GM10248 (cell line): ENCODE results near the gene CRYBA4.

ENCODE experiments used
- CTCF ChIA-PET: fragments of 300-600 bp; sonication (Branson Sonifier 250); formaldehyde crosslinking; extraction: SDS; loops from one replicate; lab custom pipeline; 2021; ENCODE audit warnings: antibody characterized with exemption; lab: Yijun Ruan, JAX
- POLR2A ChIA-PET: fragments of 350-650 bp; sonication (Branson Sonifier 250); formaldehyde crosslinking; extraction: SDS; loops from one replicate; lab custom pipeline; 2020; ENCODE audit warnings: antibody characterized with exemption; lab: Yijun Ruan, JAX
- DNase-seq: peaks from one replicate; pipeline ENCODE4 v3.0.0; 2012; ENCODE audit errors: extremely low spot score
- TF ChIP-seq, protein P1 (sequence below): IDR thresholded peaks from 2 replicates; pipeline ENCODE4 v1.5.1; 2012; ENCODE audit warnings: mild to moderate bottlenecking, low read depth; ENCODE audit errors: extremely low read depth, missing control alignments, control extremely low read depth

Gene CRYBA4

DNA sequence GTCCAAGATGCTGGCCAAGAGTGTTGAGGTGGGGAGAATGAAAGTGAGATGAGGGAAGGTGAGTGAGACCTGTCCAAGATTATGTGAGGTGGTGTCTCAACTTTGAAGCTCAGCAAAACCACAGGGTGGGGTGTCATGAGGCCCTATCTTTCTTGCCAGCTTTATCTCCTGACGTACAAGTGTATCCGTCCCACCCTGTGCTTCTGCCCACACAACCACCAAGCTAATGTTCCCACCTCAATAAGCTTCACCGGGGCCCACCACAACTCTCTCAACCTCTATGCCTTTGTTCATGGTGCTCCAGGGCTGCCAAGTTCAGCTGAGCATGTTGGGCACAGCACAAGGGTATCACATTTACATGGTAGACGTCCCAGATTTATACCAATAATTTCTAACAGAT lies 24.7 kb upstream of the CRYBA4 start:
- DNase-seq: no peak
- TF ChIP-seq, protein P1, sequence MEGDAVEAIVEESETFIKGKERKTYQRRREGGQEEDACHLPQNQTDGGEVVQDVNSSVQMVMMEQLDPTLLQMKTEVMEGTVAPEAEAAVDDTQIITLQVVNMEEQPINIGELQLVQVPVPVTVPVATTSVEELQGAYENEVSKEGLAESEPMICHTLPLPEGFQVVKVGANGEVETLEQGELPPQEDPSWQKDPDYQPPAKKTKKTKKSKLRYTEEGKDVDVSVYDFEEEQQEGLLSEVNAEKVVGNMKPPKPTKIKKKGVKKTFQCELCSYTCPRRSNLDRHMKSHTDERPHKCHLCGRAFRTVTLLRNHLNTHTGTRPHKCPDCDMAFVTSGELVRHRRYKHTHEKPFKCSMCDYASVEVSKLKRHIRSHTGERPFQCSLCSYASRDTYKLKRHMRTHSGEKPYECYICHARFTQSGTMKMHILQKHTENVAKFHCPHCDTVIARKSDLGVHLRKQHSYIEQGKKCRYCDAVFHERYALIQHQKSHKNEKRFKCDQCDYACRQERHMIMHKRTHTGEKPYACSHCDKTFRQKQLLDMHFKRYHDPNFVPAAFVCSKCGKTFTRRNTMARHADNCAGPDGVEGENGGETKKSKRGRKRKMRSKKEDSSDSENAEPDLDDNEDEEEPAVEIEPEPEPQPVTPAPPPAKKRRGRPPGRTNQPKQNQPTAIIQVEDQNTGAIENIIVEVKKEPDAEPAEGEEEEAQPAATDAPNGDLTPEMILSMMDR: no peak
- CTCF ChIA-PET: interaction anchor here (0.9 to 1.8 kb wide), 3 partner anchors 28 to 45 kb away, joined by 3 to 6 read pairs (median 4); no protein-coding TSS in a partner anchor
- POLR2A ChIA-PET: no interaction called here

GRCh38 chr22:26597480-26597879 lies 24.3 kb upstream of the CRYBA4 start:
- ChIA-PET CTCF (interaction anchor here (0.9 to 1.8 kb wide), 3 partner anchors 27 to 45 kb away, joined by 3 to 6 read pairs (median 4); no protein-coding TSS in a partner anchor), POLR2A (no interaction called here)
- TF ChIP-seq, protein P1: no peak

GRCh38 chr22:26599505-26599904 lies 22.3 kb upstream of the CRYBA4 start:
- DNase-seq: no peak
- POLR2A ChIA-PET: no interaction called here
- TF ChIP-seq, protein P1: no peak
- CTCF ChIA-PET: no interaction called here

More at GRCh38 chr22:26597480-26597879, 24.3 kb upstream of the CRYBA4 start:
- no peak for DNase-seq

- CTCF ChIA-PET: interaction anchor here (1.9 kb wide), 1 partner anchor 10 kb away, joined by 5 read pairs; no protein-coding TSS in a partner anchor
- TF ChIP-seq, protein P1: no peak
These were observed 20.0 kb upstream of the CRYBA4 start for GRCh38 chr22:26601726-26602125.

GRCh38 chr22:26602127-26602526 lies 19.6 kb upstream of the CRYBA4 start:
- no peak for DNase-seq
- ChIA-PET CTCF (no interaction called here), POLR2A (no interaction called here)
- TF ChIP-seq, protein P1: no peak

More at GRCh38 chr22:26601726-26602125, 20.0 kb upstream of the CRYBA4 start:
- POLR2A ChIA-PET: no interaction called here
- no peak for DNase-seq

GRCh38 chr22:26604368-26604767 lies 17.4 kb upstream of the CRYBA4 start:
- no peak for DNase-seq
- TF ChIP-seq, protein P1: no peak
- CTCF ChIA-PET: no interaction called here
- POLR2A ChIA-PET: no interaction called here
